Measurements from ENCODE around the gene PRLH. TPM values are rescaled to one million over a fixed set of nuclear protein-coding genes. Genes with fewer than 3 reads are reported as not detected.
A peak's percentile ranks its signal among the peaks of the same experiment; 100 is the strongest.

PRLH gene
- total RNA-seq, 5 donors from 2014 or later (not counting 1 experiment from before 2014, with no cell fraction given): not detected

GRCh38 chr2:237577458-237577857, 11.1 kb downstream of the PRLH start:
- 92% methylated on average over 7 of the region's 10 CpGs for WGBS (ENCODE audit: insufficient coverage)
- H3K4me3 Mint-ChIP-seq: no peak overlapping the region
- no peak overlapping the region for H3K27ac Mint-ChIP-seq
- CTCF ChIA-PET: no interaction called here
- no peaks in the 10 kb centered on the region for H3K9me3 ChIP-seq
- H3K27ac ChIP-seq (ENCODE audit: low read length): no peak overlapping the region
- peaks cover 0 to 8% of the 10 kb centered on the region in 2 experiments for H3K4me1 ChIP-seq (ENCODE audit: control insufficient read depth in 1 of 2, extremely low read depth in 1 of 2, insufficient read depth in 2 of 2, low read length in 2 of 2)
- no peak for ATAC-seq (replicated peaks in 1 of 4)
- DNase-seq: no peak
- POLR2A ChIA-PET: no interaction called here
- no peak overlapping the region for H3K4me3 ChIP-seq (ENCODE audit: control insufficient read depth in 1 of 2, extremely low read depth in 1 of 2, low read length in 1 of 2)
- peaks cover 0 to 3% (median 3%) of the 10 kb centered on the region in 3 donors for H3K4me1 Mint-ChIP-seq
- peaks cover 0 to 14% of the 10 kb centered on the region in 2 experiments for H3K27me3 ChIP-seq (replicated peaks in 1 of 2; ENCODE audit: control insufficient read depth in 2 of 2, extremely low read depth in 1 of 2, insufficient read depth in 2 of 2, low read length in 1 of 2)
- H3K9me3 Mint-ChIP-seq: no peaks in the 10 kb centered on the region
- peaks cover 0 to 7% of the 10 kb centered on the region in 2 donors for H3K27me3 Mint-ChIP-seq
- no peaks in the 10 kb centered on the region for H3K36me3 ChIP-seq (ENCODE audit: control insufficient read depth in 2 of 2, extremely low read depth in 1 of 2, insufficient read depth in 1 of 2, low read length in 1 of 2)
- H3K36me3 Mint-ChIP-seq: no peaks in the 10 kb centered on the region

- Mint-ChIP-seq H3K27me3 (peaks cover 0 to 7% of the 10 kb centered on the region in 2 donors), H3K4me3 (no peak overlapping the region), H3K4me1 (peaks cover 0 to 3% (median 3%) of the 10 kb centered on the region in 3 donors), H3K36me3 (no peaks in the 10 kb centered on the region), H3K27ac (no peak overlapping the region), H3K9me3 (no peaks in the 10 kb centered on the region)
- 84% methylated on average over 23 of the region's 26 CpGs for WGBS (ENCODE audit: insufficient coverage)
- ChIA-PET CTCF (no interaction called here), POLR2A (no interaction called here)
- H3K27me3 ChIP-seq (replicated peaks in 1 of 2; ENCODE audit: control insufficient read depth in 2 of 2, extremely low read depth in 1 of 2, insufficient read depth in 2 of 2, low read length in 1 of 2): peaks cover 0 to 10% of the 10 kb centered on the region in 2 experiments
- H3K4me3 ChIP-seq (ENCODE audit: control insufficient read depth in 1 of 2, extremely low read depth in 1 of 2, low read length in 1 of 2): no peak overlapping the region
- no peak for DNase-seq
- H3K36me3 ChIP-seq (ENCODE audit: control insufficient read depth in 2 of 2, extremely low read depth in 1 of 2, insufficient read depth in 1 of 2, low read length in 1 of 2): no peaks in the 10 kb centered on the region
- no peak for ATAC-seq (replicated peaks in 1 of 4)
- peaks cover 0 to 8% of the 10 kb centered on the region in 2 experiments for H3K4me1 ChIP-seq (ENCODE audit: control insufficient read depth in 1 of 2, extremely low read depth in 1 of 2, insufficient read depth in 2 of 2, low read length in 2 of 2)
- H3K27ac ChIP-seq (ENCODE audit: low read length): no peak overlapping the region
- H3K9me3 ChIP-seq: no peaks in the 10 kb centered on the region
These were observed 11.8 kb downstream of the PRLH start for GRCh38 chr2:237577956-237578870.

- Mint-ChIP-seq H3K4me1 (peaks cover 0 to 3% (median 3%) of the 10 kb centered on the region in 3 donors), H3K36me3 (no peaks in the 10 kb centered on the region), H3K9me3 (no peaks in the 10 kb centered on the region), H3K27me3 (peaks cover 0 to 6% of the 10 kb centered on the region in 2 donors), H3K27ac (no peak overlapping the region), H3K4me3 (no peak overlapping the region)
- POLR2A ChIA-PET: interaction anchor here in 1 of 2 donors (0.6 kb wide), 2 partner anchors 427 to 481 kb away, joined by 3 read pairs; no protein-coding TSS in a partner anchor
- CTCF ChIA-PET: interaction anchor here (0.6 to 1.4 kb wide), 11 partner anchors 9 to 516 kb away, joined by 3 to 10 read pairs (median 3); no protein-coding TSS in a partner anchor
- no peaks in the 10 kb centered on the region for H3K9me3 ChIP-seq
- no peak for ATAC-seq (replicated peaks in 1 of 4)
- WGBS (ENCODE audit: insufficient coverage): no CpG with 5 or more reads among the region's 6 CpGs
- no peak overlapping the region for H3K4me3 ChIP-seq (ENCODE audit: control insufficient read depth in 1 of 2, extremely low read depth in 1 of 2, low read length in 1 of 2)
- no peak overlapping the region for H3K27ac ChIP-seq (ENCODE audit: low read length)
- H3K27me3 ChIP-seq (replicated peaks in 1 of 2; ENCODE audit: control insufficient read depth in 2 of 2, extremely low read depth in 1 of 2, insufficient read depth in 2 of 2, low read length in 1 of 2): peaks cover 0 to 14% of the 10 kb centered on the region in 2 experiments
- no peaks in the 10 kb centered on the region for H3K36me3 ChIP-seq (ENCODE audit: control insufficient read depth in 2 of 2, extremely low read depth in 1 of 2, insufficient read depth in 1 of 2, low read length in 1 of 2)
- peaks cover 0 to 8% of the 10 kb centered on the region in 2 experiments for H3K4me1 ChIP-seq (ENCODE audit: control insufficient read depth in 1 of 2, extremely low read depth in 1 of 2, insufficient read depth in 2 of 2, low read length in 2 of 2)
- no peak for DNase-seq
These were observed 15.0 kb downstream of the PRLH start for GRCh38 chr2:237581326-237581725.

GRCh38 chr2:237581751-237582746, 15.7 kb downstream of the PRLH start:
- Histone ChIP-seq H3K4me3 (ENCODE audit: control insufficient read depth in 1 of 2, extremely low read depth in 1 of 2, low read length in 1 of 2) (no peak overlapping the region), H3K27ac (ENCODE audit: low read length) (no peak overlapping the region), H3K4me1 (ENCODE audit: control insufficient read depth in 1 of 2, extremely low read depth in 1 of 2, insufficient read depth in 2 of 2, low read length in 2 of 2) (peaks cover 0 to 8% of the 10 kb centered on the region in 2 experiments), H3K9me3 (no peaks in the 10 kb centered on the region), H3K36me3 (ENCODE audit: control insufficient read depth in 2 of 2, extremely low read depth in 1 of 2, insufficient read depth in 1 of 2, low read length in 1 of 2) (no peaks in the 10 kb centered on the region), H3K27me3 (replicated peaks in 1 of 2; ENCODE audit: control insufficient read depth in 2 of 2, extremely low read depth in 1 of 2, insufficient read depth in 2 of 2, low read length in 1 of 2) (peaks cover 0 to 14% of the 10 kb centered on the region in 2 experiments)
- peak; percentile 48 to 94 (median 67) for ATAC-seq (replicated peaks in 1 of 4)
- POLR2A ChIA-PET: interaction anchor here in 1 of 2 donors (0.6 kb wide), 2 partner anchors 63 to 481 kb away, joined by 3 to 6 read pairs; no protein-coding TSS in a partner anchor
- no peaks in the 10 kb centered on the region for H3K36me3 Mint-ChIP-seq
- no peak overlapping the region for H3K4me3 Mint-ChIP-seq
- peaks cover 0 to 3% of the 10 kb centered on the region in 2 donors for H3K27me3 Mint-ChIP-seq
- H3K9me3 Mint-ChIP-seq: no peaks in the 10 kb centered on the region
- no peak overlapping the region for H3K27ac Mint-ChIP-seq
- WGBS (ENCODE audit: insufficient coverage): 69% methylated on average over 20 of the region's 25 CpGs
- DNase-seq: peak in 30 of 35 experiments; percentile 6 to 69 (median 39)
- CTCF ChIA-PET: interaction anchor here (0.6 to 1.4 kb wide), 10 partner anchors 10 to 979 kb away, joined by 3 to 10 read pairs (median 3); no protein-coding TSS in a partner anchor
- H3K4me1 Mint-ChIP-seq: peaks cover 0 to 3% (median 3%) of the 10 kb centered on the region in 3 donors

- ChIA-PET CTCF (no interaction called here), POLR2A (interaction anchor here in 1 of 2 donors (0.7 kb wide), 1 partner anchor 94 kb away, joined by 3 read pairs; no protein-coding TSS in a partner anchor)
- no peak overlapping the region for H3K4me3 Mint-ChIP-seq
- no peaks in the 10 kb centered on the region for H3K36me3 Mint-ChIP-seq
- Histone ChIP-seq H3K36me3 (ENCODE audit: control insufficient read depth in 2 of 2, extremely low read depth in 1 of 2, insufficient read depth in 1 of 2, low read length in 1 of 2) (peaks cover 0 to 3% of the 10 kb centered on the region in 2 donors), H3K9me3 (no peaks in the 10 kb centered on the region), H3K4me1 (ENCODE audit: control insufficient read depth in 1 of 2, extremely low read depth in 1 of 2, insufficient read depth in 2 of 2, low read length in 2 of 2) (peaks cover 0 to 8% of the 10 kb centered on the region in 2 experiments), H3K4me3 (ENCODE audit: control insufficient read depth in 1 of 2, extremely low read depth in 1 of 2, low read length in 1 of 2) (no peak overlapping the region), H3K27me3 (replicated peaks in 1 of 2; ENCODE audit: control insufficient read depth in 2 of 2, extremely low read depth in 1 of 2, insufficient read depth in 2 of 2, low read length in 1 of 2) (peaks cover 0 to 8% of the 10 kb centered on the region in 2 experiments), H3K27ac (ENCODE audit: low read length) (no peak overlapping the region)
- peaks cover 0 to 3% (median 3%) of the 10 kb centered on the region in 3 donors for H3K4me1 Mint-ChIP-seq
- no peak overlapping the region for H3K27ac Mint-ChIP-seq
- peaks cover 0 to 1% of the 10 kb centered on the region in 2 donors for H3K27me3 Mint-ChIP-seq
- ATAC-seq (replicated peaks in 1 of 4) (no peak), DNase-seq (no peak)
- 100% methylated on average over 1 of the region's 19 CpGs for WGBS (ENCODE audit: insufficient coverage)
- H3K9me3 Mint-ChIP-seq: no peaks in the 10 kb centered on the region
These were observed 17.3 kb downstream of the PRLH start for GRCh38 chr2:237583385-237584295.
